GM12801 (cell line): ENCODE measurements around the gene NRIP2.

ENCODE experiments used
- CTCF ChIP-seq: IDR thresholded peaks from one replicate; pipeline ENCODE4 v1.5.1; 2011; ENCODE audit warnings: control low read depth; ENCODE audit not compliant: insufficient read length; ENCODE audit errors: extremely low read depth

Gene NRIP2

GRCh38 chr12:2826721-2827515, 7.9 kb downstream of the NRIP2 start:
- TF ChIP-seq CTCF = no peak

GRCh38 chr12:2826036-2826435, 8.8 kb downstream of the NRIP2 start:
- TF ChIP-seq CTCF = no peak

GRCh38 chr12:2825132-2825531, 9.7 kb downstream of the NRIP2 start:
- TF ChIP-seq CTCF = no peak

- no peak for TF ChIP-seq CTCF
These were observed 10.3 kb downstream of the NRIP2 start for GRCh38 chr12:2824541-2824940.

GRCh38 chr12:2823483-2823882, 11.4 kb downstream of the NRIP2 start:
- TF ChIP-seq CTCF = no peak

- TF ChIP-seq CTCF = no peak
These were observed 14.4 kb downstream of the NRIP2 start for GRCh38 chr12:2820432-2820831.

- TF ChIP-seq CTCF = no peak
These were observed 15.0 kb downstream of the NRIP2 start for GRCh38 chr12:2819810-2820209.
